ENCODE measurements around the gene CYP2W1. TPM values are rescaled to one million over a fixed set of nuclear protein-coding genes. Genes with fewer than 3 reads are reported as not detected.

Gene CYP2W1
- total RNA-seq, 1 donor from 2014 or later: not detected

DNA sequence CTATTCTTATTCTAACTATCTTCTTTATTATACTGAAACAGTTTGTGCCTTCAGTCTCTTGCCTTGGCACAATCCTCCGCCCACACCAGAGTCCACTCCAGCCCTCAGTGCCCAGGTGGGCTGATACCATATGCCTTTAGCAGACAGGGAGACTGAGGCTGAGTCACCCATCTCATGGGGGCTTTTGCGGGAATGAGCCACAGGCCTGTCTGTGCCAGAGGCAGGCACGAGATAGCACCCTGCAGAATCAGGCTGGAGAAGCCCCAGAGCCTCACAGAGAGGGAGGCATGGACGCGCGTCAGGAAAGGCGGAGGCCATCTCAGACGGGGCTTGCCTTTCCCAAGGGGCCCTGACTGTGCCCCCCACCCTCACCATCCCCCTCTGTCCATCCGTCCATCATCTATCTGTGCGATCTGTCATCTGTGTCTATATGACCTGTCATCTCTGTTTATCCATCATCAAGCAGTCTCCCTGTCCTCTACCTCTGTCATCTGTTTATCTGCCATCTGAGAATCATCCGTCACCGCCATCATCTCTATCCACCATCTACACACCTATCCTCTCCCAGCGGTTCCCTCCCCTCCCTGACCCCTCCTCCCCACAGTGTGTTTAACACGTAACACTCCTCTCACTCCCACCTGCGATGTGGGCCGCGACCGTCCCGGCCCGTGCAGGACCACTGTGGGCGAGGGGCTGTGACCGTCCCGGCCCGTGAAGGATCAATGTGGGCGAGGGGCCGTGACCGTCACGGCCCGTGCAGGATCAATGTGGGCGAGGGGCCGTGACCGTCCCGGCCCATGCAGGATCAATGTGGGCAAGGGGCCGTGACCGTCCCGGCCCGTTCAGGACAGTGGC is 21.2 kb upstream of the CYP2W1 start:
- H3K27me3 Mint-ChIP-seq (ENCODE audit: unreplicated experiment): no peaks in the 10 kb centered on the region
- no peaks in the 10 kb centered on the region for H3K36me3 Mint-ChIP-seq (ENCODE audit: unreplicated experiment)
- TF ChIP-seq, protein P1, sequence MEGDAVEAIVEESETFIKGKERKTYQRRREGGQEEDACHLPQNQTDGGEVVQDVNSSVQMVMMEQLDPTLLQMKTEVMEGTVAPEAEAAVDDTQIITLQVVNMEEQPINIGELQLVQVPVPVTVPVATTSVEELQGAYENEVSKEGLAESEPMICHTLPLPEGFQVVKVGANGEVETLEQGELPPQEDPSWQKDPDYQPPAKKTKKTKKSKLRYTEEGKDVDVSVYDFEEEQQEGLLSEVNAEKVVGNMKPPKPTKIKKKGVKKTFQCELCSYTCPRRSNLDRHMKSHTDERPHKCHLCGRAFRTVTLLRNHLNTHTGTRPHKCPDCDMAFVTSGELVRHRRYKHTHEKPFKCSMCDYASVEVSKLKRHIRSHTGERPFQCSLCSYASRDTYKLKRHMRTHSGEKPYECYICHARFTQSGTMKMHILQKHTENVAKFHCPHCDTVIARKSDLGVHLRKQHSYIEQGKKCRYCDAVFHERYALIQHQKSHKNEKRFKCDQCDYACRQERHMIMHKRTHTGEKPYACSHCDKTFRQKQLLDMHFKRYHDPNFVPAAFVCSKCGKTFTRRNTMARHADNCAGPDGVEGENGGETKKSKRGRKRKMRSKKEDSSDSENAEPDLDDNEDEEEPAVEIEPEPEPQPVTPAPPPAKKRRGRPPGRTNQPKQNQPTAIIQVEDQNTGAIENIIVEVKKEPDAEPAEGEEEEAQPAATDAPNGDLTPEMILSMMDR (IDR thresholded peaks at IDR 0.05): no peak
- H3K27ac Mint-ChIP-seq (ENCODE audit: unreplicated experiment): no peak overlapping the region
- DNase-seq (ENCODE audit: extremely low spot score, unreplicated experiment): no peak
- H3K9me3 Mint-ChIP-seq (ENCODE audit: unreplicated experiment): no peaks in the 10 kb centered on the region
- H3K4me3 Mint-ChIP-seq (ENCODE audit: unreplicated experiment): no peak overlapping the region
- peaks cover 27% of the 10 kb centered on the region for H3K4me1 Mint-ChIP-seq (ENCODE audit: unreplicated experiment)

DNA sequence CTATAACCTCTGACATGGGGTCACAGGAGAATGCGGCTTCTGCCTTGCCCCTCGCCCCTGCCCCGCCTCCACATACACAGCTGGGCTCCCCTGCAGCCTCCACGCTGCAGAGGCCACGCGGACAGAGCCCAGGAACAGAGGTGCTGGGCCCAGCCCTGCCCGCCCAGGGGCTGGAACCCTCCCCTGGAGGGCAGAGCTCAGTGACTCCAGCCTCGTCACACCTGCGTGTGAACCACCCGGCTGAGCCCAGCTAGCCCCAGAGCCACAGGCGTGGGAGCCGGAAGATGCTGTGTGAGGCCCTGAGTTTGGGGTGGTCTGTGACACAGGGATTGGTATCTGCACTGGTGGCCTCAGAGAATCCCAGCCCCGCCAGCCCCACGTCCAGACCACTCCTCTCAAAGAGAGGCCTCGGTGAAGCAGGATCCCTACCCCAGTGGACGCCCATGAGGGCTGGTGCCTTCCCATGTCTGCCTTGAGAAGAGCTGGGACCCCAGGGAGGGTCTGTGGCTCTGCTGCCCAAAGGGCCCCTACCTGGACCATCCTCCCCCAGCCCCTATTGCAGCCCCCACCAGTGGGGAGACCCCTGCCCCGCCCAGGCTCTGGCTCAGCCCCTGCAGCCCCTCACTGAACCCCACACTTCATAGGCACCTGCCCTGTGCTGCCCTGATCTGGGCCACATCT is 20.4 kb upstream of the CYP2W1 start:
- no peak for DNase-seq (ENCODE audit: extremely low spot score, unreplicated experiment)
- H3K27ac Mint-ChIP-seq (ENCODE audit: unreplicated experiment): no peak overlapping the region
- peaks cover under 1% of the 10 kb centered on the region for H3K36me3 Mint-ChIP-seq (ENCODE audit: unreplicated experiment)
- H3K4me1 Mint-ChIP-seq (ENCODE audit: unreplicated experiment): peaks cover 27% of the 10 kb centered on the region
- H3K27me3 Mint-ChIP-seq (ENCODE audit: unreplicated experiment): no peaks in the 10 kb centered on the region
- H3K9me3 Mint-ChIP-seq (ENCODE audit: unreplicated experiment): no peaks in the 10 kb centered on the region
- TF ChIP-seq, protein P1 (IDR thresholded peaks at IDR 0.05): no peak
- no peak overlapping the region for H3K4me3 Mint-ChIP-seq (ENCODE audit: unreplicated experiment)

DNA sequence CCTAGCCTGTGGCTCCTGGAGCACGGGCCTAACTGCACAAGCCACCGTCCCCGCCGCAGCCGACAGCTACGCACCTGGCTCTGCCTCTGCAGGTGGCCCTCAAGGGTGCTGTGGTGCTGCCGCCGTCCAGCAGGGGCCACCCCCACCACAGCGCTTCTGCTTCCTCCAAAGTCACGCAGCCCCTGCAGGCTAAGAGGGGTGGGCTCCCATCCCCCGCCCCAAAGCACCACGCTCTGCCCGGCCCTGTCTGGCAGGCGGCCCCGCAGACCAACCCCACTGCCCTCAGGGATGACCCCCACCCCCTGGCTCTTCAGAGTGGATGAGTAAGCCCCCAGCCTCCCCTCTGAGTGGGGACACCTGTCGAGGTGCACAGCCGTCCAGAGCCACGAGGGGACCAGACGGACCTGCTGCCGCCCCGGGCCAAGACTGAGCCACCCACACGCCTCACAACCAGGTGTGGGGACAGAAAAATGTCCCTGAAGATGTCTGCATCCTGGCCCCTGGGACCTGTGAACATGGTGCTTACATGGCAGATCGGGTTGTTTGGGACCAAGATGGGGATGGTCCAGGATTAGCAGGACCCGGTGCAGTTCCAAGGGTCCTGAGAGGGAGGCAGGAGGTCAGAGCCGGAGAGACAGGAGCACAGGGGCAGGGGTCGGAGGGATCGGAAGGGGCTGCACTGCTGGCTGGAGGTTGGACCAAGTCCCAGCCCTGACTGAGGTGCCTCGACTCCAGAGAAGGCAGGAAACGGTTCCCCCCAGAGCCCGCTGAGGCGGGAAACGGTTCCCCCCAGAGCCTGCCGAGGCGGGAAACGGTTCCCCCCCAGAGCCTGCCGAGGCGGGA is 19.5 kb upstream of the CYP2W1 start:
- Mint-ChIP-seq H3K27ac (ENCODE audit: unreplicated experiment) (no peak overlapping the region), H3K27me3 (ENCODE audit: unreplicated experiment) (no peaks in the 10 kb centered on the region), H3K9me3 (ENCODE audit: unreplicated experiment) (no peaks in the 10 kb centered on the region), H3K36me3 (ENCODE audit: unreplicated experiment) (peaks cover 6% of the 10 kb centered on the region), H3K4me1 (ENCODE audit: unreplicated experiment) (peaks cover 27% of the 10 kb centered on the region), H3K4me3 (ENCODE audit: unreplicated experiment) (no peak overlapping the region)
- TF ChIP-seq, protein P1 (IDR thresholded peaks at IDR 0.05): no peak
- DNase-seq (ENCODE audit: extremely low spot score, unreplicated experiment): no peak

DNA sequence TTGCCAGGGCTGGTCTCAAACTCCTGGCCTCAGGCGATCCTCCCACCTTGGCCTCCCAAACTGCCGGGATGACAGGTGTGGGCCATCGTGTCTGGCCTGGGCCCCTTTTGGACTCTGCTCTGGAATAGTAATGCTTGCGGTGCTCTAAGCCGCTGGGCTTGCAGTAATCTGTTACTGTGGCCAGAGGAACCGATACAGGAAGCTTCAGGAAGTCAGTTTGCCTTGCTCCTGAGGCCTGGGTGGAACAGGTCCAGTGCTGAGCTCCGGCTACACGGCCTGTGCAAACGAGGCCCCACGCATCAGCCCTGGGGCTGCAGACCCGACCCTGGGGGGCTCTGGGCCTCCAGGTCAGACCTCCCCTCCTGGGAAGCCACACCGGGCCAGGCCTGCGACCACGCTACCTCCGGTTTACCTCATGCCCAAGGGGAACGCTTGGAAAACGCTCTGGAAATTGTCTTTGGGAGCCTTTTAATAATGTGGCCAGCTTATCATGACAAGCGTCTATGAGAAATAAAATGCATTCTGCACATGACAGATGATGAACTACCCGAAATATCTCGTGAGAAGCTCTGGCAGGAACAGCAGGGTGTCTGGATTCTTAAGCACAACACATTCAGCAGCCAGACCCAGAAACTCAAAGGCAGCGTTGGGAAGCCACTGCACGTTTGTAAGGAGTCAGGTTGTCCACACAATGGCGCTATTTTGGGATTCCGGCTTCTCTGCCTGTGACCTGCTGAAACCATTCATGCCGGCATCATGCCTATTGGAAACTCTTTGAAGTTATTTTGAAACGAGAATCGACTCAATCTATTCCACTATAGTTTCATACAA is 18.4 kb upstream of the CYP2W1 start:
- Mint-ChIP-seq H3K36me3 (ENCODE audit: unreplicated experiment) (peaks cover 6% of the 10 kb centered on the region), H3K4me3 (ENCODE audit: unreplicated experiment) (no peak overlapping the region), H3K27ac (ENCODE audit: unreplicated experiment) (peak overlapping the region; percentile 66), H3K4me1 (ENCODE audit: unreplicated experiment) (peaks cover 24% of the 10 kb centered on the region), H3K27me3 (ENCODE audit: unreplicated experiment) (no peaks in the 10 kb centered on the region), H3K9me3 (ENCODE audit: unreplicated experiment) (no peaks in the 10 kb centered on the region)
- TF ChIP-seq, protein P1 (IDR thresholded peaks at IDR 0.05): peak; percentile 44
- DNase-seq (ENCODE audit: extremely low spot score, unreplicated experiment): no peak

Measured in osteocyte (in vitro differentiated cells).